Progenitor cell of endocrine pancreas (in vitro differentiated cells): ENCODE measurements around the gene KRTAP22-1. TPM values are rescaled to one million over a fixed set of nuclear protein-coding genes. Genes with fewer than 3 reads are reported as not detected.

Experiments used
- DNase-seq: peaks from one replicate; pipeline ENCODE4 v3.0.0; 2021; ENCODE audit warnings: low spot score; ENCODE audit not compliant: unreplicated experiment
- H3K27ac Mint-ChIP-seq: 2 replicates; pipeline ENCODE4 v1.8.0; 2021; ENCODE audit warnings: mild to moderate bottlenecking, moderate library complexity, mixed read lengths
- H3K27me3 Mint-ChIP-seq: 2 replicates; pipeline ENCODE4 v1.8.0; 2021; ENCODE audit warnings: mixed read lengths
- H3K36me3 Mint-ChIP-seq: 2 replicates; pipeline ENCODE4 v1.8.0; 2022; ENCODE audit warnings: mixed read lengths; ENCODE audit not compliant: insufficient read depth
- H3K4me1 Mint-ChIP-seq: 2 replicates; pipeline ENCODE4 v1.8.0; 2021; ENCODE audit warnings: low read depth, mixed read lengths
- H3K4me3 Mint-ChIP-seq: 2 replicates; pipeline ENCODE4 v1.8.0; 2021; ENCODE audit warnings: low read depth, mild to moderate bottlenecking, moderate library complexity, mixed read lengths
- H3K9me3 Mint-ChIP-seq: 2 replicates; pipeline ENCODE4 v1.8.0; 2021; ENCODE audit warnings: low read depth, mixed read lengths
- CTCF ChIP-seq: fragments of 200-600 bp; sonication (generic); IDR thresholded peaks from one replicate; pipeline ENCODE4 v1.5.0; 2021; ENCODE audit warnings: antibody characterized with exemption, mild to moderate bottlenecking; ENCODE audit not compliant: unreplicated experiment
- total RNA-seq: library from RNA; stranded (reverse); gene quantifications from 2 replicates; pipeline ENCODE4 v1.2.1, GENCODE V29; 2021

KRTAP22-1 gene
- total RNA-seq, 1 donor from 2014 or later, result not detected

GRCh38 chr21:30605968-30606367, 5.1 kb downstream of the KRTAP22-1 start:
- no peak for TF ChIP-seq CTCF
- H3K27ac Mint-ChIP-seq, result no peak overlapping the region
- H3K36me3 Mint-ChIP-seq, result no peaks in the 10 kb centered on the region
- H3K4me3 Mint-ChIP-seq, result no peak overlapping the region
- no peaks in the 10 kb centered on the region for H3K4me1 Mint-ChIP-seq
- H3K27me3 Mint-ChIP-seq, result no peaks in the 10 kb centered on the region
- DNase-seq, result no peak
- peaks cover 37% of the 10 kb centered on the region for H3K9me3 Mint-ChIP-seq

GRCh38 chr21:30612132-30612531, 11.2 kb downstream of the KRTAP22-1 start:
- H3K9me3 Mint-ChIP-seq, result peaks cover 27% of the 10 kb centered on the region
- no peaks in the 10 kb centered on the region for H3K36me3 Mint-ChIP-seq
- no peak overlapping the region for H3K4me3 Mint-ChIP-seq
- DNase-seq, result no peak
- no peaks in the 10 kb centered on the region for H3K27me3 Mint-ChIP-seq
- H3K27ac Mint-ChIP-seq, result no peak overlapping the region
- TF ChIP-seq CTCF, result no peak
- no peaks in the 10 kb centered on the region for H3K4me1 Mint-ChIP-seq

- no peaks in the 10 kb centered on the region for H3K36me3 Mint-ChIP-seq
- peaks cover 18% of the 10 kb centered on the region for H3K9me3 Mint-ChIP-seq
- H3K4me3 Mint-ChIP-seq, result no peak within 1 kb of the TSS
- no peak for DNase-seq
- TF ChIP-seq CTCF, result no peak
- H3K4me1 Mint-ChIP-seq, result no peaks in the 10 kb centered on the region
- no peaks in the 10 kb centered on the region for H3K27me3 Mint-ChIP-seq
- H3K27ac Mint-ChIP-seq, result no peak within 1 kb of the TSS
Measured at GRCh38 chr21:30613836-30614235, 12.9 kb downstream of the KRTAP22-1 start, which contains the start of gene KRTAP6-1. TSS of gene KRTAP6-1 (minus strand) at chr21:30613930. CDS start at chr21:30613904, 26 bp downstream.

- H3K36me3 Mint-ChIP-seq, result no peaks in the 10 kb centered on the region
- no peaks in the 10 kb centered on the region for H3K4me1 Mint-ChIP-seq
- TF ChIP-seq CTCF, result no peak
- DNase-seq, result no peak
- no peak overlapping the region for H3K4me3 Mint-ChIP-seq
- H3K27ac Mint-ChIP-seq, result no peak overlapping the region
- H3K9me3 Mint-ChIP-seq, result peaks cover 17% of the 10 kb centered on the region
- no peaks in the 10 kb centered on the region for H3K27me3 Mint-ChIP-seq
Measured at GRCh38 chr21:30615199-30615598, 14.3 kb downstream of the KRTAP22-1 start.

GRCh38 chr21:30616125-30616524, 15.2 kb downstream of the KRTAP22-1 start, which contains the start of gene KRTAP20-1:
TSS of gene KRTAP20-1 (plus strand) at chr21:30616425. CDS start at chr21:30616455, 30 bp downstream.
- H3K27me3 Mint-ChIP-seq, result no peaks in the 10 kb centered on the region
- H3K4me3 Mint-ChIP-seq, result no peak within 1 kb of the TSS
- H3K36me3 Mint-ChIP-seq, result no peaks in the 10 kb centered on the region
- H3K4me1 Mint-ChIP-seq, result no peaks in the 10 kb centered on the region
- TF ChIP-seq CTCF, result no peak
- no peak for DNase-seq
- peaks cover 10% of the 10 kb centered on the region for H3K9me3 Mint-ChIP-seq
- no peak within 1 kb of the TSS for H3K27ac Mint-ChIP-seq
